Mammary epithelial cell (primary cell): Measurements from ENCODE around the gene ONECUT1.

ENCODE experiments used
- EZH2 ChIP-seq: IDR thresholded peaks from 2 replicates; pipeline ENCODE4 v1.6.1; 2012; ENCODE audit warnings: low read length, inconsistent platforms, borderline replicate concordance
- TF ChIP-seq, protein P1 (sequence below), 2 donors: IDR thresholded peaks in 1 of 2; conservative IDR thresholded peaks in 1 of 2; 2 replicates each; pipeline ENCODE4 v1.5.1; 2011 to 2012; ENCODE audit warnings: inconsistent platforms in 2 of 2, low read length in 2 of 2, mild to moderate bottlenecking in 2 of 2, control low read depth in 1 of 2, low read depth in 1 of 2; ENCODE audit not compliant: insufficient read depth in 1 of 2; ENCODE audit errors: extremely low read depth in 1 of 2

DNA sequence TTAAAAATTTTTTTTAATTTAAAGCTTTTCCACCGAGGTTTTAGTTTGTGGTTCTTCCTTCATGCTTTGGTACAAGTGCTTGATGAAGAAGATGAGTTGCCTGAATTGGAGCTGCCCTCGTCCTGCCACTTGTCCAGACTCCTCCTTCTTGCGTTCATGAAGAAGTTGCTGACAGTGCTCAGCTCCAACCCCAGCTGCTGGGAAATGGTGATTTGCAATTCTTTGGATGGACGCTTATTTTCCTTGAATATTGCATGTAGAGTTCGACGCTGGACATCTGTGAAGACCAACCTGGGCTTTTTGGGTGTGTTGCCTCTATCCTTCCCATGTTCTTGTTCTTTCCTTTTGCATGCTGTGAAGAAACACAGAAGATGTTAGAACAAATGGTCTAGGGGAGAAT is 32.6 kb downstream of the ONECUT1 start:
- no peak for TF ChIP-seq EZH2
- TF ChIP-seq, protein P1, sequence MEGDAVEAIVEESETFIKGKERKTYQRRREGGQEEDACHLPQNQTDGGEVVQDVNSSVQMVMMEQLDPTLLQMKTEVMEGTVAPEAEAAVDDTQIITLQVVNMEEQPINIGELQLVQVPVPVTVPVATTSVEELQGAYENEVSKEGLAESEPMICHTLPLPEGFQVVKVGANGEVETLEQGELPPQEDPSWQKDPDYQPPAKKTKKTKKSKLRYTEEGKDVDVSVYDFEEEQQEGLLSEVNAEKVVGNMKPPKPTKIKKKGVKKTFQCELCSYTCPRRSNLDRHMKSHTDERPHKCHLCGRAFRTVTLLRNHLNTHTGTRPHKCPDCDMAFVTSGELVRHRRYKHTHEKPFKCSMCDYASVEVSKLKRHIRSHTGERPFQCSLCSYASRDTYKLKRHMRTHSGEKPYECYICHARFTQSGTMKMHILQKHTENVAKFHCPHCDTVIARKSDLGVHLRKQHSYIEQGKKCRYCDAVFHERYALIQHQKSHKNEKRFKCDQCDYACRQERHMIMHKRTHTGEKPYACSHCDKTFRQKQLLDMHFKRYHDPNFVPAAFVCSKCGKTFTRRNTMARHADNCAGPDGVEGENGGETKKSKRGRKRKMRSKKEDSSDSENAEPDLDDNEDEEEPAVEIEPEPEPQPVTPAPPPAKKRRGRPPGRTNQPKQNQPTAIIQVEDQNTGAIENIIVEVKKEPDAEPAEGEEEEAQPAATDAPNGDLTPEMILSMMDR (conservative IDR thresholded peaks at IDR 0.05 in 1 of 2, IDR thresholded peaks at IDR 0.05 in 1 of 2; ENCODE audit: extremely low read depth in 1 of 2, insufficient read depth in 1 of 2, low read depth in 1 of 2, low read length in 2 of 2), result no peak
